KMS-11 (cell line): ENCODE data around the gene FBXO38.

Experiments used
- H2AFZ ChIP-seq: fragments of 200-600 bp; sonication (generic); 2 replicates; pipeline ENCODE4 v1.6.1; 2016; ENCODE audit warnings: antibody characterized with exemption, mixed run types, low read depth
- H3K27ac ChIP-seq: fragments of 200-600 bp; sonication (generic); 2 replicates; pipeline ENCODE4 v1.6.1; 2016; ENCODE audit warnings: mild to moderate bottlenecking, mixed run types
- H3K27me3 ChIP-seq: fragments of 200-600 bp; sonication (generic); 2 replicates; pipeline ENCODE4 v1.6.1; 2017; ENCODE audit warnings: mild to moderate bottlenecking, low read depth, mixed run types, moderate library complexity; ENCODE audit not compliant: insufficient read depth
- H3K36me3 ChIP-seq: fragments of 200-600 bp; sonication (generic); 2 replicates; pipeline ENCODE4 v1.6.1; 2017; ENCODE audit warnings: mild to moderate bottlenecking, mixed run types; ENCODE audit not compliant: insufficient read depth
- H3K4me1 ChIP-seq: fragments of 200-600 bp; sonication (generic); 2 replicates; pipeline ENCODE4 v1.6.1; 2016; ENCODE audit warnings: mild to moderate bottlenecking, low read depth, mixed run types; ENCODE audit not compliant: poor library complexity, severe bottlenecking
- H3K4me2 ChIP-seq: fragments of 200-600 bp; sonication (generic); 2 replicates; pipeline ENCODE4 v1.7.0; 2016; ENCODE audit warnings: mild to moderate bottlenecking, mixed run types
- H3K4me3 ChIP-seq: fragments of 200-600 bp; sonication (generic); IDR thresholded peaks from 2 replicates; pipeline ENCODE4 v1.6.1; 2017; ENCODE audit warnings: low read depth, low read length, mixed read lengths; ENCODE audit not compliant: insufficient read depth
- H3K79me2 ChIP-seq: fragments of 200-600 bp; sonication (generic); 2 replicates; pipeline ENCODE4 v1.6.1; 2016; ENCODE audit warnings: low read depth, mixed run types; ENCODE audit not compliant: insufficient read depth
- H3K9ac ChIP-seq: fragments of 200-600 bp; sonication (generic); 2 replicates; pipeline ENCODE4 v1.6.1; 2016; ENCODE audit warnings: mild to moderate bottlenecking, mixed run types
- H4K20me1 ChIP-seq: fragments of 200-600 bp; sonication (generic); 2 replicates; pipeline ENCODE4 v1.6.1; 2016; ENCODE audit warnings: mild to moderate bottlenecking, mixed run types; ENCODE audit not compliant: insufficient read depth
- TF ChIP-seq, protein P1 (sequence below): fragments of 200-600 bp; sonication (generic); conservative IDR thresholded peaks from 2 replicates; pipeline ENCODE4 v1.6.1; 2017; ENCODE audit warnings: low read depth, mild to moderate bottlenecking, antibody characterized with exemption, low read length, moderate library complexity, mixed read lengths

Gene FBXO38

DNA sequence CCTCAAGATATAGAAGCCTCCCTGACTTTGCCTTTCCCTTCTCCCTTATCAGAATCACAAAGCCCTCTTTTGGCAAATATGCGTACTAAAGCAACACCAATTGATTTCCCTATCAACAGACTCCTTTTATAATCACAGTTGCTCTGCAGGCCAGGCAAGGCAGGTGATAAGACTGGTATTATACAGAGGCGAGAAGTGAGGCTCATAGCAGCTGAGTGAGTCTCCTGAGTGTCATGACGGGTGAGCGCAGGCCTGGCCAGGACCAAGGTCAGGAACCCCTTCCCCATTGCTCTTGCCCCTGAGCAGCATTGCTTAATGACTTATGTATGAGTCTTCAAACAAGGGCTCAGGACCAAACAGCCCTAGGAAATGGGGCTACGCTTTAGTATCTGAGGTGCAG, 70.8 kb downstream of the FBXO38 start:
- TF ChIP-seq, protein P1, sequence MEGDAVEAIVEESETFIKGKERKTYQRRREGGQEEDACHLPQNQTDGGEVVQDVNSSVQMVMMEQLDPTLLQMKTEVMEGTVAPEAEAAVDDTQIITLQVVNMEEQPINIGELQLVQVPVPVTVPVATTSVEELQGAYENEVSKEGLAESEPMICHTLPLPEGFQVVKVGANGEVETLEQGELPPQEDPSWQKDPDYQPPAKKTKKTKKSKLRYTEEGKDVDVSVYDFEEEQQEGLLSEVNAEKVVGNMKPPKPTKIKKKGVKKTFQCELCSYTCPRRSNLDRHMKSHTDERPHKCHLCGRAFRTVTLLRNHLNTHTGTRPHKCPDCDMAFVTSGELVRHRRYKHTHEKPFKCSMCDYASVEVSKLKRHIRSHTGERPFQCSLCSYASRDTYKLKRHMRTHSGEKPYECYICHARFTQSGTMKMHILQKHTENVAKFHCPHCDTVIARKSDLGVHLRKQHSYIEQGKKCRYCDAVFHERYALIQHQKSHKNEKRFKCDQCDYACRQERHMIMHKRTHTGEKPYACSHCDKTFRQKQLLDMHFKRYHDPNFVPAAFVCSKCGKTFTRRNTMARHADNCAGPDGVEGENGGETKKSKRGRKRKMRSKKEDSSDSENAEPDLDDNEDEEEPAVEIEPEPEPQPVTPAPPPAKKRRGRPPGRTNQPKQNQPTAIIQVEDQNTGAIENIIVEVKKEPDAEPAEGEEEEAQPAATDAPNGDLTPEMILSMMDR, result no peak

GRCh38 chr5:148455185-148455584, 71.4 kb downstream of the FBXO38 start:
- no peak overlapping the region for H2AFZ ChIP-seq
- H3K79me2 ChIP-seq, result no peaks in the 10 kb centered on the region
- H3K27me3 ChIP-seq, result no peaks in the 10 kb centered on the region
- H3K36me3 ChIP-seq, result no peaks in the 10 kb centered on the region
- H4K20me1 ChIP-seq, result no peaks in the 10 kb centered on the region
- no peaks in the 10 kb centered on the region for H3K4me1 ChIP-seq
- H3K4me2 ChIP-seq, result no peak overlapping the region
- no peak overlapping the region for H3K27ac ChIP-seq
- no peak overlapping the region for H3K4me3 ChIP-seq
- TF ChIP-seq, protein P1, result no peak
- H3K9ac ChIP-seq, result no peak overlapping the region

More for the DNA sequence above, 70.8 kb downstream of the FBXO38 start:
- H3K4me1 ChIP-seq, result no peaks in the 10 kb centered on the region
- no peaks in the 10 kb centered on the region for H3K36me3 ChIP-seq
- H3K4me3 ChIP-seq, result no peak overlapping the region
- no peak overlapping the region for H2AFZ ChIP-seq
- H3K27ac ChIP-seq, result no peak overlapping the region
- H3K27me3 ChIP-seq, result no peaks in the 10 kb centered on the region
- no peak overlapping the region for H3K4me2 ChIP-seq
- no peak overlapping the region for H3K9ac ChIP-seq
- H3K79me2 ChIP-seq, result no peaks in the 10 kb centered on the region
- H4K20me1 ChIP-seq, result no peaks in the 10 kb centered on the region

DNA sequence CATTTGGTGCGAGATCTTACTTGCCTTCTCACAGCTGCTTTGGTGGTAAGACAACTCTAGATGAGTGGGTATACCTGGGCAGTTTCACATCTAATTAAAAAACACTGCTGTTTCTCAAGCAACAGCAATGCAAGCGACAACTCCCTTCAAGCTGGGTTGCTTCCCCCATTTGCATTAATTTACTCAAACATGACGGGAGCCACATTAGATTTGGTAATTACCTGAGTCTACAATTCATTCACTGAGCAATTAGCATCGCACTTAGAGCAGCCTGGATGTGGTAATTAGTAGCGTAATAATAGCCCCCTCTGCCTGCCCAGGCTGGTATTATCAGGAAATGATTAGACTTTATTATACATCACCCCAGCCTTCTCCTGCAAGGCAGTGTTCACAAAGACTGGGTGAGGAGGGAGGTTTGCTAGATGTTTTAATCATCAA, 73.4 kb downstream of the FBXO38 start:
- no peaks in the 10 kb centered on the region for H3K36me3 ChIP-seq
- H4K20me1 ChIP-seq, result no peaks in the 10 kb centered on the region
- TF ChIP-seq, protein P1, result no peak
- H3K27ac ChIP-seq, result no peak overlapping the region
- no peak overlapping the region for H3K9ac ChIP-seq
- no peaks in the 10 kb centered on the region for H3K4me1 ChIP-seq
- H2AFZ ChIP-seq, result no peak overlapping the region
- H3K79me2 ChIP-seq, result no peaks in the 10 kb centered on the region
- no peak overlapping the region for H3K4me3 ChIP-seq
- no peaks in the 10 kb centered on the region for H3K27me3 ChIP-seq
- H3K4me2 ChIP-seq, result no peak overlapping the region

DNA sequence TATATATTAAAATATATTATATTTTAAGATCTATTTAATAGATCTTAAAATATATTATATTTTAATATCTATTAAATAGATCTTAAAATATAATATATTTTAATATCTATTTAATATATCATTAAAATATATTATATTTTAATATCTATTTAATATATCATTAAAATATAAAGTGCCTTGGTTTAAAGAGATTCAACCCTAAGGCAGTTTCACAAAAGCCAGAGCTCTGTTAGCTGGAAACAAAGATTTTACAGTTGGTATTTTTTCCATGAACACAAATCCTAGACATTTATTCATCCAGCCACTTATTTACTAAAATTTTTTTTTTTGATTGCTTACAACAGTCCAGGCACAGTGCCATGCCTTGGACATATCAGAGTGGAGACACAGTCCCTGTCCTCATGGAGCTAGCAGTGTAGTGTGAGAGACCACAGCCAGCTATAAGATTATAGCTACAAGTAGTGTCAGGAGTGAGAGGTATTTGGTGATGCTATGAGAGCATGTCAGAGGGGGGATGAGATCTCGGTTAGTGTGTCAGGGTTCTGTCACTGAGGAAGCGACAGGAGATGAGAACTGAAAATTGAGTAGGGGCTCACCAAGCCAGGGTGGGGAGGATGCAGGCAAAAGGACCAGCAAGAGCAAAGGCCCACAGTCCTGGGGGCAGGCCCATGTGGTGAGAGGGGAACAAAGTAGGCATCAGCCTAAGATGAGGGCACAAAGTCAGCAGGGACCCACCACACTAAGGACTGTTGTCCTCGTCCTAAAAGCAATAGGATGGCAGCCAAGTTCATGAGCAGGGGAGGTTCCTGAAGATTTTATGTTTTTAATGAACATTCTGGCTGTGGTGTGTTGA, 74.5 kb downstream of the FBXO38 start:
- Histone ChIP-seq H3K4me2 (no peak overlapping the region), H2AFZ (no peak overlapping the region), H3K27ac (no peak overlapping the region), H3K9ac (no peak overlapping the region), H3K4me3 (no peak overlapping the region), H4K20me1 (no peaks in the 10 kb centered on the region), H3K36me3 (no peaks in the 10 kb centered on the region), H3K27me3 (no peaks in the 10 kb centered on the region), H3K4me1 (no peaks in the 10 kb centered on the region), H3K79me2 (no peaks in the 10 kb centered on the region)
- TF ChIP-seq, protein P1, result no peak
